GM21786 (cell line): ENCODE results near the gene CAPN14.

Experiments
- ATAC-seq: cut with Tn5 transposase; IDR thresholded peaks from one replicate; pipeline ENCODE4 v1.9.1; 2021; ENCODE audit not compliant: unreplicated experiment

Gene CAPN14, protein sequence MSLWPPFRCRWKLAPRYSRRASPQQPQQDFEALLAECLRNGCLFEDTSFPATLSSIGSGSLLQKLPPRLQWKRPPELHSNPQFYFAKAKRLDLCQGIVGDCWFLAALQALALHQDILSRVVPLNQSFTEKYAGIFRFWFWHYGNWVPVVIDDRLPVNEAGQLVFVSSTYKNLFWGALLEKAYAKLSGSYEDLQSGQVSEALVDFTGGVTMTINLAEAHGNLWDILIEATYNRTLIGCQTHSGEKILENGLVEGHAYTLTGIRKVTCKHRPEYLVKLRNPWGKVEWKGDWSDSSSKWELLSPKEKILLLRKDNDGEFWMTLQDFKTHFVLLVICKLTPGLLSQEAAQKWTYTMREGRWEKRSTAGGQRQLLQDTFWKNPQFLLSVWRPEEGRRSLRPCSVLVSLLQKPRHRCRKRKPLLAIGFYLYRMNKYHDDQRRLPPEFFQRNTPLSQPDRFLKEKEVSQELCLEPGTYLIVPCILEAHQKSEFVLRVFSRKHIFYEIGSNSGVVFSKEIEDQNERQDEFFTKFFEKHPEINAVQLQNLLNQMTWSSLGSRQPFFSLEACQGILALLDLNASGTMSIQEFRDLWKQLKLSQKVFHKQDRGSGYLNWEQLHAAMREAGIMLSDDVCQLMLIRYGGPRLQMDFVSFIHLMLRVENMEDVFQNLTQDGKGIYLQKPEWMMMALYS

DNA sequence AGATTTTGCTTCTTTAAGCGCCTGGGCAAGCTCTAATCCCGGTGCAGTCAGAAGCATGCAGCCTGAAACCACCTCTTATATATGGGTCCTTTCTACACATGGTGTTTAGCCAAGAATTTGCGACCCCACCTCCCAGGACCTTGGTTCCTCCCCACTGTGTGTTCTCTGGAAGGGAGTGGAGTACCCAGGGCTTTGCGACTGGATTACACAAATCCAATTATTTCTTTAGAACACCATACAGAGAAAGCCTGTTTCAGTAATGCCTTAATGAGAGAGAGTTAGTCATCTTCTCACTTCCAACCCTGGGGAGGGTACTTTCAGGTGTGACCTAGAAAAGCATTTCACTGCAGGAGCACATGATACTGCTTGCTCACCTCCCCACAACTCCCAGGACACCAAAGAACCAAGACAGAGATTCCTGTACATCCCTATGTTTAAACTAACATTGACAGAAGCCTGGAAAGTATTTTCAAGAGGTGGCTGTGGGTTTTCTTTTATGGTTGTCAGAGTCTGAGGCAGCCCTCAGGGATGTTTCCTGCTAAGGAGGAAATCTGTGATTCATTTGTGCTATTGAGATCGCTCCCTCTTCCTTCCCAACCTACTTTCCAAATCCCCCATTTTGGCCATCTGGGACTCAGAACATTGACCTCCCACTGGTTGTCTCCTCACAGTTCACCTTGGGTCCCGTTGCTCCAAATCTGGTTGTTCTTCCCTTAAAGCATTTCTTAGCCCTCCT, at the start of gene CAPN14:
Gene CAPN14 (minus strand): TSS at position 51 of the 736 bp plus-strand sequence. CDS start 12,068 bp downstream, outside the sequence.
- ATAC-seq, result peak; percentile 25

DNA sequence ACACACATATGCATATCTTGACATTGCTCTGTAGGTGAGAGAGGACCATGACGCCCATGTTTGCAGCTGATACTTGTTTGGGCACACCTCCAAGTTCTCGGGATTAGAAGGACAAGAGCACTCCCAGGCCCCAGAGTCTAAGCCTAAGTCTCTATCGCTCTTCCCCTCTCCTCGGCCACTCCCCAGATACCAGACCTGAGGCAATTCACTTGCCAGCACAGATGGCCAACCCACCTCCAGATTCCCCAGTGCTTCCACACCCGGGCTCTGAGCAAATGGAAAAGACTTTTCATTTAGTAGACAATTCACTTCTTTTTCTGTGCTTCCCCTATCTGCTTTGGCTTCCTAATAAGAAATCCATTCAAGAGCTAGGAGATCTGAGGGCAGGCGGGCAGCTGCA, 49.5 kb upstream of the CAPN14 start:
- ATAC-seq, result no peak

DNA sequence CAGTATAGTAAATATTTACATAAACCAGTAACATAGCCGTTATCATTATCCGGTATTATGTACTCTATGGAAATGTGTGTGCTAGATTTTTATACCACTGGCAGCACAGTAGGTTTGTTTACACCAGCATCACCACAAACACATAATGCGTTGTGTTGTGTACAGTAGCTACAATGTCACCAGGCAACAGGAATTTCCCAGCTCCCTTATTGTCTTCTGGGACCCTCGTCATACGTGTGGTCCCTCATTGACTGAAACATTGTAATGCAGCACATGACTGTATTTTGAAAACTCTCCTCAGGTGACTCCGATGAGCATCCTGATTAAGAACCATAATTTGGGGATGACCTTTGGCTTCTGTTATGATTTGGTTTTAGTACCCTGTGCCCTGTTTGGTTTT, 47.9 kb upstream of the CAPN14 start:
- ATAC-seq, result no peak

DNA sequence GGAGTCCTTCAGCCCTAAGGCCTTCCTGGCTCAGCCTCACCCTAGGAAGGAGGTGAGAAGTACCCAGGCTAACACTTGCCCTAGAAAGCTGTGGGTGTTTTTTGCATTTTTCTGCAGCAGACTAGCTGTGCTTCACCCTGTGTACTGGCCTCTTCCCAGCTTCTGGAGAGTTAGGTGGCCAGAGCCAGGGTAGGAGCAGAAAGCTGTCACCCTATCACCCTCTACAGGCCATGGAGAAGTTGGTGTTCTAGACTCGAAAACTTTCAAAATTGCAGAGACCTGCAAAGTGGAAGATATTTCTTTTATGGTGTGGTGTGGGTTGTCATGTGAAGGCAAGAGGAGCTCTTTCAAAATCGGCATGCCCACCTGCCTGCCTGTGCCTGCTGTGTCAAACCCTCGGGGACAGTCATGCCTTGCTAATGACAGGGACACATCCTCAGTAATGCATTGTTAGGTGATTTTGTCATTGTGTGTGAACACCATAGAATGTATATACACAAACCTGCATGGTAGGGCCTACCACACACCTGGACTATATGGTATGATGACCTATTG, 46.4 kb upstream of the CAPN14 start:
- ATAC-seq, result no peak

DNA sequence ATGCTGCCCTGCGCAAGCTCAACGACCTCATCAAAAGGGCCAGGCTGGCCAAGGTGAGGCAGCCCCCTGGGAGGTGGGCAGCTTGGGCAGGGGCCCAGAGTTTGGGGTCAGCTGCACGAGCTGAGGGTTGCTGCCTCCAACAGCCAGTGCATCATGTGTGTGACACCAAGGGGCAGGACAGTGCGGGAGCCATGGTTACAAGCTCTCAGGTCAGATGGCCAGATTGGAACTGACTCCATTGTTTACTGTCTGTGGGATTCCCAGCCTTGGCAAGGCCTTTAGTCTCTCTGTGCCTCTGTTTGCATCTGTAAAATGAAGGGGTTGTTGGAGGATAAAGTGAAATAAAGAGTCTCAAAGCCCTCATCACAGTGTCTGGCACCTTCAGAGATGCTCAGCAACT, 43.6 kb upstream of the CAPN14 start:
- ATAC-seq, result no peak

DNA sequence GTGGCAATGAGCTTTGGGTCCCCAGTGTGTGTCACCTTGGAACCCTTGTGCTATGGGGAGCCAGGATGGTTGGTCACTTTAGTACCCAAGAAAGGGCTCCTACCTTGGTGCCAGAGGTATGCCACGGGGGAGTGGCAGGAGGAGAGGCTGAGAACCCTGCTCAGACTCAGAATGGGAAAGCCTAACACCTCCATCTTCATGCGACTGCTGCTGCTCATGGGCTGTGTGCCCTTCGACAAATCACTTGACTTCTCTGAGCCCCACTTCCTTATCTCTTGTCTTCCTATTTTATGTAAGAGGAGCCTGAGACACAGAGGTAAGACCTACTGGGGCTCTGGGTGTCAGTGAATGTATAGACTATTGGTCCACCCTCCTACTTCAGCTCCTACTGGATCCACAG, 41.8 kb upstream of the CAPN14 start:
- no peak for ATAC-seq

DNA sequence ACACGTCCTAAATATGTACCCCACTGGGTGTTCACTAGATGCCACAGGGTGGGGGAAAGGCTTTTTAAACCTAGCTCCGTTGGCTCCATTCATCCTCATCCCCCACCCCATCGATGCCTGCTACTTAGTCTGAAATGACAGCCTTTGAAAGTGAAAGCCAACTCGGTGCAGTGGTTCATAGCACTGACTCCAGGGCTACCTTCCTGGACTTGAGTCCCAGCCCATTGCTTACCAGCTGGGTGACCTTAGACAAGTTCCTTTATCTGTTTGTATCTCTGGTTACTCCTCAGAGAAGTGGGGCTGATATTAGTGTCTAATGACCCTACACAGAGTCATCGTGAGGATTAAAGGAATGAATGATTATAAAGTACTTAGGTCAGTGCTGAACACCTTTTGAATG, 41.0 kb upstream of the CAPN14 start:
- peak; percentile 46 for ATAC-seq

DNA sequence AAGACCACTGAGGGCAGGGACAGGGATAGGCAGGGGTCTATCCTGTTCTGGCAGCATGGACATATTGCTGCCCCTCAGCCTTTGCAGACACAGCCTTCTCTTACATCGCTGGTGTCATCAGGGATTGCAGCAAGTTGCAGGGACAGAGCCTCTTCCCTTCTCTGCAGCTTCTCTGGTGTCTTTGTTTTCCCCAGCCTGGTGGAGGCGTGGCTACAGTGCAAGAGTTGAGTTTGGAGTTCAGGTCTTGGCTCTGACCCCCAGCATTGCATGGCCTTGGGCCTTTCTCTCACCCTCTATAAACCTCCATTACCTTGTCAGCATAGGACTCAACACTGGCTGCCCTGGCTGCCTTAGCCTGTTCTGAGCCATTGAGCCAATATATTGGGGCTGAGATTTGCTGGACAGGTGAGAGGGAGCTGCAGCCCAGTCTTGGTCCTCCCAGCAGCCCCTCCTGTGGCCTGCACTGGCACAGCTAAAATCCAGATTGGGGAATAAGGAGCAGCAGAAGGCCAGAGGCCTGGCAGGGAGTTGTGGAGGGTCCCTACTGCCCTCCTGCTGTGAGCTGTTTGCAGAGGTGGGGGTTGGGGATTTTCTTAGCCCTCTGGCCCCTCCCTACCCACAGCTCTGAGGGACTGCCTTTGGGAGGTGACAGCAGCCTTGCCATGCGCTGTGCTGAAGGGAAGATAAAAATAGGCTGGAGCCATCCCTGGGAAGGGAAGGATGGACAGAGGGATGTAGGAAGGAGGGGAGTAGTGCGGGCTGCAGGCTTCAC, 39.5 kb upstream of the CAPN14 start:
- ATAC-seq, result peak; percentile 4

DNA sequence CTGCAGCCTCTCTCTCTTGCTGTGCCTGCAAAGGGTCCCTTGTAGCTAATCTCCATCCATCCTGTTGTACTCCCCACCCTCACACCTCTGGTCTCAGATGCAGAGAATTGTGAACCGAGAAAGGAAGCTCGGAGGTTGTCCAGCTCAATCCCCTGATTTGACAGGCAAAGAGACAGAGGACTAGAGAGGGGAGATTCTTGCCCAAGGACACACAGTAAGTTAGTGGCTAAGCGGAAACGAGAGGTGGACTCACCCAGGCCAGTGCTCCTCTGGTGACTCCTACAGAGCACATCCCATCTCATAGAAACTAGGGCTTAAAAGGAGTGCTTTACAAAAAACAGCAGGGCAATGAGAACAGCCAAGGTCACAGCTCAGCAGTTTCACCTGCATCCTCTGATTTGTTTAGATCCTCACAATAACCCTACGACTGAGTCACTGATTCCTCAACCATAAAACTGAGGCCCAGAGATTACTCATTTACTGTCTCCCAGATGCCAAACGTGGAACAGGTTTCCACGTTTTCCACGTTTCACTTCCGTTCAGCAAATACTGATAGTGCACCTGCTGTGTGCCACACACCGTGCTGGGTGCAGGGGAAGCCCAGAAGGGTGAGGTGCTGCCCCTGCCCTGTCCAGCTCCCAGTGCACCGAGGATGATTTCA, 38.7 kb upstream of the CAPN14 start:
- ATAC-seq, result peak; percentile 56

DNA sequence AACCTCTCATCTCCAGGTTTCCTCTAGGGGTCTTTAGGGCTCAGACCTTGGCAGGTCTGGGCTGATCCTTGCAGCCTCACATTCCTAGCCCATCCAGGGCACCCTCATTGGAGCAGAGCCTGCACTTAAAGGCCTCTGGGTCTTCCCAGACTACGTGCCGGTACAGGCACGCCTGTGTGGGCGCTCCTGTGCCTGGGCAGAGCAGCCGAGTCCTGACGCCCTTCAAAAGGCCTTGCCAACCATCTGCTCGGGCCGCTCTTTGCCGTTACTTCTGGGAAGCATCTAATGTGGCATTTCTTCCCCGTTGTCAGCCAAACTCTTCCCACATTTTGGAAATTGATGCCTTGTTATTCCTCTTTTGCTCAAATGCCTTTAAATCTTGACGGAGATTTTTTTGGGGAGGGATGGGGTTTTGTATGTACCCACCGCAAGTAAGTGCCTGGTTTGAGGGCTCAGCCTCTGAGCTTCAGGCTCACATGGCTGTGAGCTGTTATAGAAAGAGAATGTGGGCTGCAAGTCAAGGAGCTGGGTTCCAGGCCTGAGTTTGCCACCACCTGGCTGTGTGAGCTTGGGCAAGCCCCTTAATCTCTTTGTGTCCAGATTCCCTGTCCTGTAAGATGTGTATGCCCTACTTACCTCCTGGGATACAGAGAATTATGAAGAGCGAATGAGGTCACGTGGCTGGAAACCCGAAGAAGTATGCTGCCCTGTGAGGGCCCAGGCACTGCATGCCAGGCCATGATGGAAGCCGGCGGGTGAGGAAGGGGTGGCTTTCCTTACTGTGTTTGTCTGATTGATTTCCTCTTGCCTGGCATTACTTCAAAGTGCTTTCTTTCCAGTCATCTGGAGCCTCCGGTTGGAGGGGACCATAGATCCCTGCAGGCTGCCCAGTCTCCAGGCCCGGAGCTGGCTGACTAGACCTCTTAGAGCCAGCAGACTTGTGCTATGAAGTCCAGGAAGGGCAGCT, 37.2 kb upstream of the CAPN14 start:
- no peak for ATAC-seq

DNA sequence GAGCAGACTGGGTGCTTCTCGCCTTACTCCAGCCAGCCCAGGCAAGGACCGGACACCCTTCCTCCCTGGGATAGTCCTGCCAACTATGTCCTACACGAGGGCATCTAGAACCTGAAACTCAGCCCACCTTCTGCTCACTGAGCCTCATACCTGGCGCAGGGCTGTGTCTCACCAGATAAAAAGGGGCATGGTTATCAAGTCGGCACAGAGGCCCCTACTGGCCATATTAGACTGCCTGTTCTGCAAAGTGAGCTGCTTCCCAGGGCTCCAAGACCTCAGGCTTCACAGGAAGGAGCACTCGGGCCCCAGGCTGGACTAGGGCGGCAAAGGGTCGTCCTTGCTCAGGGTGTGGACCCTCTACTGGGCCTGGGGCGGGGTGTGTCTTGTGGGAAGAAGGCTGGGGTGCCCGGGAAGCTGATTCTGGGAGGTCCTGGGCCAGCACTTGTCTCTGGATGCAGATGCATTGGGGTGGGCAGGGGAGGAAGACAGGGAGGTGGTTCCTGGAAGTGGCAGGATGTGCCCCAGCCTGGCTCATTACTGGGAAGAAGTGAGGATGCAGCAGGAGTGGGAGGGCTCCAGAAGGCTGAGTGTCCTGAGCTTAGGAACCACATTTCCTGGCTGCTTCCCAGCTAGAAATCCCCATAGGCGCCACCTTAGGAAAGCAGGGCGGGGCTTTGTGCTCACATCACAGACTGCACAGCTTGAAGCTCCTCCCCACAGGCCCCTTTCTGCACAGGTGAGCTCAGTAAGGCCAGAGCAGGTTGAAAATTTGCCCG, 36.2 kb upstream of the CAPN14 start:
- no peak for ATAC-seq

DNA sequence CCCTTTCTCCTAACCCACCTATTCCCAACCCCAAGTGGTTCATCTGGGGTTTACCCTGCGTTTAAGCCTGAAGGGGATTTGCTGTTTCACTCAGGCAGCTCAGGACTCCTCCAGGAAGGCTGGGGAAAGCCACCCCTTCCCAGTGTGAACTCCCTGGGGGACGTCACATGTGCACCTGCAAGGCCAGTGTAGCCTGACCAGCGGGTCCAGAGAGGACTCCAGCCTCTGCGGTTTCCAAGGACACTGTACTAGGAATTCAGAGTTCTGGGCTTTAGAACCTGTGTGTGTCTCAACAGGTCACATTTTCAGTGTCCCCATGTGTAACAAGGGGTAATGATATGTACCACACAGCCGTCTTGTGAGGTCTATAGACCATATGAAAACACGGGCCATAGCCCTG, 34.5 kb upstream of the CAPN14 start:
- no peak for ATAC-seq

DNA sequence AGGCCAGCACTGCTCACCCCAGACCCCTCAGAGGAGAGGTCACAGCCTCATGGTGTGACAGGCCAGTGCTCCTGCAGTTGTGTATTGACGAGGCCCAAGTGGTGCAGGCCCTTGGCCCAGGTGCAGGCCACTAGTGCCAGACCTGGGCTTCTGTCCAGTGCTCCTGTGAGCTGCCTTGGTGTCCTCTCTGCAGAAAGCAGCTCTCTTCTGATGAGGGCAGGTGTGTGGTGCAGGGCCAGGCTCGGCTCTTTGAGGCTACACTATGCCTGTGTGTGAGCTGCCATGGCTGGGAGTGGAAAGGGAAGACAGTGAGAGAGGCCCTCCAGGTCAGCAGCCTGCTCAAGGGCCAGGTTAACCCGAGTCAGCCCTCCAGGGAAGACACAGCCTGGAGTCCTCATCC, 33.7 kb upstream of the CAPN14 start:
- no peak for ATAC-seq

DNA sequence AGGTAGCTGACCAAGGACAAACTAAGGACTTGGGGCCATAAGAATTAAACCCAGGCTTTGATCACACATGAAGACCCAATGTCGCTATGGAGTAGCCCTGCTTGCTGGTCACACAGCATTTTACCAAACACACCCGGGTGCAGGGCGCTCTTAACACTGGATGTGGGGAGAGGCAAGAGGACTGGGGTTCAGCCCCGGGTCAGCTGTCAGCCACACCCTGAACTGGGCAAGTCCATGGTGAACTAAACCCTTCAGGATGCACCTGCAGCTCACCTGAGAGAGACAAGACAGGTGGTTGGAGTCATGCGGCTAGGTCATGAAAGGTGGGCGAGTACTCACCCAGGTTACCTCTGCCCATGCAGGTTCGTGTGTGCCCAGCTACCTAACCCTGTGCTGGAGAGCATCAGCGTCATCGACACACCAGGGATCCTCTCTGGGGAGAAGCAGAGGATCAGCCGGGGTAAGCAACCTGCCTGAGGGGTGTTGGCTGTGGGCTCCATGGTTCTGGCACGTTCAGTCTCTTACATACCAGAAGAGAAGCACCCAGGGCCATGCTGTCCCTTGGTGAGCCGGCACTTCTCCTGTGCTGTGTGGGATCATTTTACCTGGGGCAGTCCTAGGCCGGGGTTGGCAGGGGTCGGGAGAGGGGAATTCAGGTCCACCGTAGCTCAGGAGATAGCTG, 31.8 kb upstream of the CAPN14 start:
- no peak for ATAC-seq

DNA sequence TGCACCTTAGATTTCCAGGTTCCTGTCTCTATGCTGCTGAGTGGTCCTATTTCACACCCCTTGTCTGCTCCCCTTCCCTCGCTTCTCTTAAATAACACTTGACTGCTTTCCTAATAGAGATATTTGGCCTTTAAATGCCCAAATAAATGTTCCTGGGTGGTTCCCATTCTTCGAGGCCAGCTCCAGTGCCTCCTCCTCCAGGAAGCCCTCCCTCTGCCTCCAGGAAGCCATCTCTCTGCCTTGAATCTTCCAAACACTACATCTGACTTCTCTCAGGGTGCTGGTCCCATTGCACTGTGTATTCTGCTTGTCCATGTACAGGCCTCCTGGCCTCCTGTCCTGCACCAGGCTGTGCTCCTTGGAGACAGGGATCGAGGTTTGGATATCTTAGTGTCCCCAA, 30.8 kb upstream of the CAPN14 start:
- ATAC-seq, result no peak

DNA sequence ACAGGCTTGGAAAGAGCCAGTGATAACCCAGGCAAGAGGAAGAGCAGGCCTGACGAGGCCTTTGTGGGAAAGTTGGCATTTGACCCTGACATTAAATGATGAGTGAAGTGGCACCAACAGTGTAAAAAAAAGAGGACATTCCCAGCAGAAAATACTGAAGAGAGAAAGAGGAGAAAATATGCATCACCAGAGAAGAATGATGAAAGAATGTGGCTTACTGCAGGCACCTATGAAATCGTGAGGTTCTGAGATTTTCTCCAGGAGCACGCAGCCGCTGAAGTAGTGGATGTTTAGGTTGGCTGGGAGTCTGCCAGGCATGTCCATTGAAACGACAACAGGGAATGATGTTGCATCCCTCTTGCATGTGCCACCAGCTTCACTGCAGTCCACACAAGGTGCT, 30.4 kb upstream of the CAPN14 start:
- no peak for ATAC-seq

DNA sequence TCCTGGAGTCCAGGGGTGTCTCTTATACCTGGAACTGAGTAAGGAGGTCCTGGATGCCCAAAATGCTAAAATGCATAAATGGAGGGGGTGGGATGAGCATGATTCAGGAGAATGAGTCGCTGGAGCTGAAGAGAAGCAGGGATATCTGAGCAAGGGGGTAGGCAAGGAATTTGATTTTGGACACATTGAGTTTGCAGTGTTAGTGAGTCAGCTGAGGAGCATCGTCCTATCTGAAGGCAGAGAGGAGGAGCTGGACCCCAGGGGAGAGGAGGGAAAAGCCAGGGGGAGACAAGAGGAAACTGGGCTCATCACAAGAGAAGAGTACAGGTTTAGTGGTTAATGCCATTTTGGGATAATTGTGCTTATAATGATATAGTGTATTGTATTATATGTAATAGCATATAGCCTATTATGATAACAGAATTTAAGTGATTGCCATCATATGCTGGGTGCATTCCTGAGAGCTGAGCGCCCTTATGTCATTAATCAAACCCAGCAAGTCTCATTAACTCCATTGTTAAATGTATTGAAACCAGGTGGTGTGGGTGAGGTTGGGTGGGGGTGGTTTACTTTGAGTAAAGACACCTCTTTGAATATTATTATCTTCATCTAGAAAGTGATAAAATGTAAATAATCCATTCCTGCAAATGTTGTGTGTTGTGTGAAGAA, 29.0 kb upstream of the CAPN14 start:
- ATAC-seq, result no peak
